HG02852 (cell line): ENCODE measurements around the gene SERPINA6.
"Not testable (repeated sequence)": the region's sequence is repeated elsewhere in the genome, so short reads cannot be mapped to it uniquely, and the experiment has no call there.

Experiments used
- ATAC-seq: cut with Tn5 transposase; IDR thresholded peaks from one replicate; pipeline ENCODE4 v1.9.1; 2021; ENCODE audit warnings: mild to moderate bottlenecking, moderate library complexity; ENCODE audit not compliant: unreplicated experiment

Gene SERPINA6

GRCh38 chr14:94322648-94323570 lies at the start of gene SERPINA6:
TSS of gene SERPINA6 (minus strand) at chr14:94323336. CDS start at chr14:94314648, 8,688 bp downstream.
- ATAC-seq = no peak

- no peak for ATAC-seq
Observed at GRCh38 chr14:94372021-94372605, 49.0 kb upstream of the SERPINA6 start.

- no peak for ATAC-seq
Observed at GRCh38 chr14:94370524-94370910, 47.4 kb upstream of the SERPINA6 start.

- not testable (repeated sequence) for ATAC-seq
Observed at GRCh38 chr14:94369766-94370523, 46.8 kb upstream of the SERPINA6 start.

- no peak for ATAC-seq
Observed at GRCh38 chr14:94368956-94369355, 45.8 kb upstream of the SERPINA6 start.

- no peak for ATAC-seq
Observed at GRCh38 chr14:94368243-94368590, 45.1 kb upstream of the SERPINA6 start.

- ATAC-seq = no peak
Observed at GRCh38 chr14:94367347-94368242, 44.5 kb upstream of the SERPINA6 start.

GRCh38 chr14:94366146-94366915 lies 43.2 kb upstream of the SERPINA6 start, which contains the start of gene SERPINA2:
TSS of gene SERPINA2 (minus strand) at chr14:94366698.
- ATAC-seq = no peak

- ATAC-seq = no peak
Observed at GRCh38 chr14:94365624-94366023, 42.5 kb upstream of the SERPINA6 start.

GRCh38 chr14:94364964-94365363 lies 41.8 kb upstream of the SERPINA6 start:
- no peak for ATAC-seq

- ATAC-seq = no peak
Observed at GRCh38 chr14:94364037-94364436, 40.9 kb upstream of the SERPINA6 start.

- no peak for ATAC-seq
Observed at GRCh38 chr14:94363151-94363624, 40.1 kb upstream of the SERPINA6 start.

- ATAC-seq = no peak
Observed at GRCh38 chr14:94362614-94363133, 39.5 kb upstream of the SERPINA6 start.

- ATAC-seq = no peak
Observed at GRCh38 chr14:94361682-94362081, 38.5 kb upstream of the SERPINA6 start.

- no peak for ATAC-seq
Observed at GRCh38 chr14:94360945-94361565, 37.9 kb upstream of the SERPINA6 start.

- no peak for ATAC-seq
Observed at GRCh38 chr14:94357166-94357565, 34.0 kb upstream of the SERPINA6 start.

- no peak for ATAC-seq
Observed at GRCh38 chr14:94356379-94357056, 33.4 kb upstream of the SERPINA6 start.

GRCh38 chr14:94355191-94355794 lies 32.2 kb upstream of the SERPINA6 start:
- ATAC-seq = no peak
